C4-2B (cell line): ENCODE results near the gene PALLD.

ENCODE experiments used
- H3K27ac ChIP-seq: fragments of 450-650 bp; 2 replicates; pipeline ENCODE4 v1.5.1; 2017
- ZFX ChIP-seq: fragments of 450-650 bp; IDR thresholded peaks from 2 replicates; pipeline ENCODE4 v1.6.1; 2017
- TF ChIP-seq, protein P1 (sequence below): fragments of 450-650 bp; conservative IDR thresholded peaks from 2 replicates; pipeline ENCODE4 v1.5.1; 2017; ENCODE audit warnings: mild to moderate bottlenecking

PALLD gene

GRCh38 chr4:168656055-168656660 is 159.3 kb downstream of the PALLD start:
- TF ChIP-seq, protein P1, sequence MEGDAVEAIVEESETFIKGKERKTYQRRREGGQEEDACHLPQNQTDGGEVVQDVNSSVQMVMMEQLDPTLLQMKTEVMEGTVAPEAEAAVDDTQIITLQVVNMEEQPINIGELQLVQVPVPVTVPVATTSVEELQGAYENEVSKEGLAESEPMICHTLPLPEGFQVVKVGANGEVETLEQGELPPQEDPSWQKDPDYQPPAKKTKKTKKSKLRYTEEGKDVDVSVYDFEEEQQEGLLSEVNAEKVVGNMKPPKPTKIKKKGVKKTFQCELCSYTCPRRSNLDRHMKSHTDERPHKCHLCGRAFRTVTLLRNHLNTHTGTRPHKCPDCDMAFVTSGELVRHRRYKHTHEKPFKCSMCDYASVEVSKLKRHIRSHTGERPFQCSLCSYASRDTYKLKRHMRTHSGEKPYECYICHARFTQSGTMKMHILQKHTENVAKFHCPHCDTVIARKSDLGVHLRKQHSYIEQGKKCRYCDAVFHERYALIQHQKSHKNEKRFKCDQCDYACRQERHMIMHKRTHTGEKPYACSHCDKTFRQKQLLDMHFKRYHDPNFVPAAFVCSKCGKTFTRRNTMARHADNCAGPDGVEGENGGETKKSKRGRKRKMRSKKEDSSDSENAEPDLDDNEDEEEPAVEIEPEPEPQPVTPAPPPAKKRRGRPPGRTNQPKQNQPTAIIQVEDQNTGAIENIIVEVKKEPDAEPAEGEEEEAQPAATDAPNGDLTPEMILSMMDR = no peak
- TF ChIP-seq ZFX = no peak
- no peak overlapping the region for H3K27ac ChIP-seq

- TF ChIP-seq, protein P1 = no peak
- TF ChIP-seq ZFX = no peak
- H3K27ac ChIP-seq = no peak overlapping the region
Observed at GRCh38 chr4:168656946-168657473, 160.2 kb downstream of the PALLD start.

DNA sequence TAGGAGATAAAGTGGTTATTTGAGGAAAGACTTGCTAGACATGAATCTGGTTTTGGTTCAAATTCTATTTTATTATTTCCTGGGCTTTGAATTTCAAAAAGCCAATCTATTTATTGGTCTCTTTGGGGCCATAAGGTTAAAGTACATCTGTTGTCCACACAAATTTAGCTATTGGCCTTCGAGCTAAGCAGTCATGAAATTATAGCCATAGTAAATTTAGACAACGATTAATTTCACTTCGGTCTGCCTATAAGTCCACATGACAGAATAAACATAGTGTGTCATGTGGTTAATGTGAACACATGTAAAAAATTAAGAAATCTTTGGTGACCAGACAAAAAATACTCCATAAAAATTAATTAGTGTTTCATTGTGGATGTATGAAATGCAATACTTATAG is 161.9 kb downstream of the PALLD start:
- no peak overlapping the region for H3K27ac ChIP-seq
- TF ChIP-seq, protein P1 = no peak

DNA sequence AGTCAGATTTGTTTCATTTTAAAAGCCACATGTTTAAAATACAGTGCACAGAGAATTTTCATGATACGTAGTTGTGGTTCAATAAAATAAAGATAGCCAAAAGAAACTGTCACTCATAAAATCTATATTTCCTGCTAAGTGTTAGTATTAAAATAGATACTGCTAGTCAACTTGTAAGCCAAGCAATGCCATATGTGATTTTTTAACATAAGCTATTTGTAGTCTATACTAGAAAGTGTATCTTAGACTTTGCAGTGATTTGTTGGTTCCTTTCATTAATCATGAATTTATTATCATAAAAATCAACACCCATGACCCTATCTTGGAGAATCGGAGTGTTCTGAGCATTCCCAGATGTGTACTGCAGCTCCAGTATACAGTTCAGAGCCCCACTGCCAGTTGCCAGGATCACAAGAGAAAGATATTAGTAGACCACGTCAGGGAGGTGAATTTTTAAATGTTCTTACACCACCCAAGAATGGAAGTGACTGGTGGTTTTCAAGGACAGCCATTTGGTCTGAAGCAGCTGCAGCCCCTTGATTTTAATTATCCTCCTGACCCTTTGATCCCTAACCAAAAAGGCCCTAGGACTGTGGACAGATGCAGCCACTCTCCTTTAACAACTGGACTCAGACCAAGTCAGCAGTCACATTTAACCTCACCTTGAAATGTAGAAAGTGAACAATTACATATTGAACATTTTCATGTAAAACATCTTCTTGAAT is 163.1 kb downstream of the PALLD start:
- TF ChIP-seq ZFX = no peak
- TF ChIP-seq, protein P1 = no peak
- H3K27ac ChIP-seq = no peak overlapping the region

DNA sequence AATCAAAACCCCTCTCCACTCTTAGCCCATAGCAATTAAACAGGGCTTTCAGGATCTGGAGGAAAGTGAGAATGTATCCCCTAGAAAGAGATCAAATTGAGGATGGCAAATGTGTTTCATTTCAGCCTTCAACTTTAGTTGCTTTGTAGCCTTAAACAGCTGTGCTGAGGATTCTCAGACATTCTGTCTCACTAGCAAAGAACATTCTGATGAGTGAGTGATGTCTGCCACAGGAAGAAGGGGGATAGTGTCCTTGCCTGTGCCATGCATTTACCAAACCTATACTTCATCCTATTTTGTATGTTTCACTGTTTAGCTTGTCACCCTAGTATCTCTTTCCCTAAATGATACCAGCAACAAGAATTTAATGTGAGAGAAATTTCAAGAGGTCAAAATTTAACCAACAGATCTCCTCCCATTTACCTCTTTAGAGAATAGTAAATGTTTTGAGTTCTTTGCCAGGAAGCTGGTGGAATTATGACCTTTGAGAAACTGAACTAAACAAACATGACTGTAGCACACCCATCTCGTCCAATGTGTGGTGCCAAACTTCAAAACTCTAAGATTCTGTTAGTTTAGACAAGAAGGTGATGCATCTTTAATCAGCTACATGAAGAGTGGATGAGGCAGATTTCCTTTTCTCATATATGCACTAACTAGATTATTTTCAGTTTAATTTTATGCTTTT is 165.6 kb downstream of the PALLD start:
- no peak overlapping the region for H3K27ac ChIP-seq
- TF ChIP-seq, protein P1 = no peak
- no peak for TF ChIP-seq ZFX

DNA sequence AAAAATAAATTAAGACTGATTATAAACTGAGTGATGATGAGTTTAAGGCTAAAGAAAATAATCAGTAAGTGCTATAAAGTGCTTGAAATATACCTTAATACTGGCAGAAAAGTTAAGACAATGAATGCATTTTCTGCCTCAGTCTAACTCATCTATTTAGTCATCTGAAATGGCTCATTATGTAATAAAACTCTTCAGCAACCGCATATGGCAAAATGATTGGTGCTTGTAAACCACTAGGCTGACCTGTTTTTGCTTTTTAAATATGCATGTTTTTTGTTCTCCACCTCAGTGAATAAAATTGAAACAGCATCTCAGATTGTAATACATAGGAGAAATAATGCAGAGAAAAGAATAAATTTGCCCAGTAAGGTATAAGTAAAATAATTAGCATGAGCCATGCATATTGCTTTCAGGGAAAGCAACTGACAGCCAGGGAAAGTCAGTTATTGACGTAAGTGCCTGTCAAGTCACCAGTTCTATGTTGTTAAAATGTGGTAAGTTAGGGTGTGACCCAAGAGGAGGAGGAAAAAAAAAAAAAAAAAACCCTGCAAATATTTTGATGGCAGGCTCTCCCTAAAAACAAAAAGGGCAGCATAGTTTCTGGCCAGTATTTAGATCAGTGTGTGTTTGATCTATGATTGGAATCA is 167.5 kb downstream of the PALLD start:
- TF ChIP-seq ZFX = no peak
- TF ChIP-seq, protein P1 = no peak
- no peak overlapping the region for H3K27ac ChIP-seq
